C4-2B (cell line): Measurements from ENCODE around the gene THSD7B.

Experiments used
- CTCF ChIP-seq: fragments of 450-650 bp; conservative IDR thresholded peaks from 2 replicates; pipeline ENCODE4 v1.5.1; 2017; ENCODE audit warnings: mild to moderate bottlenecking
- ZFX ChIP-seq: fragments of 450-650 bp; IDR thresholded peaks from 2 replicates; pipeline ENCODE4 v1.6.1; 2017

GRCh38 chr2:137367361-137367760 is 602.0 kb downstream of the THSD7B start:
- TF ChIP-seq CTCF (no peak), ZFX (no peak)
